Left ventricle myocardium inferior (tissue), 1 donor: ENCODE data around the gene ERRFI1. TPM values are rescaled to one million over a fixed set of nuclear protein-coding genes. Genes with fewer than 3 reads are reported as not detected.

Experiments used
- DNase-seq: peaks from one replicate; pipeline ENCODE4 v3.0.0-alpha.2; 2020
- H3K27ac ChIP-seq: fragments of 200-600 bp; replicated peaks from 2 replicates; pipeline ENCODE4 v1.8.0; 2021
- H3K27me3 ChIP-seq: fragments of 200-600 bp; 2 replicates; pipeline ENCODE4 v1.8.0; 2021; ENCODE audit warnings: low read depth
- H3K36me3 ChIP-seq: fragments of 200-600 bp; 2 replicates; pipeline ENCODE4 v1.8.0; 2021
- H3K4me1 ChIP-seq: fragments of 200-600 bp; 2 replicates; pipeline ENCODE4 v1.8.0; 2021
- H3K4me3 ChIP-seq: fragments of 200-600 bp; 2 replicates; pipeline ENCODE4 v1.8.0; 2021; ENCODE audit warnings: mild to moderate bottlenecking, moderate library complexity
- H3K9me3 ChIP-seq: fragments of 200-600 bp; replicated peaks from 2 replicates; pipeline ENCODE4 v1.8.0; 2021
- CTCF ChIP-seq: fragments of 200-600 bp; IDR thresholded peaks from 2 replicates; pipeline ENCODE4 v1.8.0; 2021; ENCODE audit warnings: antibody characterized with exemption, mild to moderate bottlenecking, borderline replicate concordance
- intact Hi-C: fragments of 100-400 bp; cut with micrococcal nuclease; formaldehyde crosslinking; loops from one replicate; pipeline ENCODE4 v1.11.0; 2022
- total RNA-seq: library from RNA; stranded (reverse); fragmentation: NEBNext Ultra II Directional; extraction: Animal tissue kit (Norgen Biotek cat#: 25700); gene quantifications from one replicate; pipeline ENCODE4 v1.2.1, GENCODE V29; 2021
- donor health status: DM: no; HTN: yes; CAD: no; lungs with severe emphysema.

Gene ERRFI1
- total RNA-seq, 1 donor from 2014 or later, result 10.8 TPM

- TF ChIP-seq CTCF, result no peak
- no peaks in the 10 kb centered on the region for H3K4me1 ChIP-seq
Observed at GRCh38 chr1:8040586-8040985, 14.5 kb upstream of the ERRFI1 start.

GRCh38 chr1:8039071-8039470 lies 13.0 kb upstream of the ERRFI1 start:
- Histone ChIP-seq H3K4me1 (no peaks in the 10 kb centered on the region), H3K4me3 (no peak overlapping the region), H3K36me3 (no peaks in the 10 kb centered on the region), H3K9me3 (peaks cover 25% of the 10 kb centered on the region), H3K27me3 (no peaks in the 10 kb centered on the region), H3K27ac (no peak overlapping the region)
- DNase-seq, result no peak
- TF ChIP-seq CTCF, result no peak
- intact Hi-C loops, result loop anchor here (10.0 kb wide), 1 partner anchor 186 kb away; no protein-coding TSS in a partner anchor

More at GRCh38 chr1:8040586-8040985, 14.5 kb upstream of the ERRFI1 start:
- Histone ChIP-seq H3K4me3 (no peak overlapping the region), H3K27ac (peak overlapping the region; percentile 67), H3K9me3 (peaks cover 25% of the 10 kb centered on the region), H3K27me3 (no peaks in the 10 kb centered on the region), H3K36me3 (no peaks in the 10 kb centered on the region)
- peak; percentile 53 for DNase-seq
- intact Hi-C loops, result no loop called here

GRCh38 chr1:8035289-8035688 lies 9.2 kb upstream of the ERRFI1 start:
- Histone ChIP-seq H3K9me3 (peaks cover under 1% of the 10 kb centered on the region), H3K36me3 (no peaks in the 10 kb centered on the region), H3K27me3 (no peaks in the 10 kb centered on the region), H3K27ac (no peak overlapping the region), H3K4me1 (peaks cover 5% of the 10 kb centered on the region), H3K4me3 (no peak overlapping the region)
- intact Hi-C loops, result loop anchor here (10.0 kb wide), 1 partner anchor 190 kb away; no protein-coding TSS in a partner anchor
- DNase-seq, result no peak
- TF ChIP-seq CTCF, result no peak

- no peak overlapping the region for H3K27ac ChIP-seq
- TF ChIP-seq CTCF, result no peak
Observed at GRCh38 chr1:8033322-8033721, 7.2 kb upstream of the ERRFI1 start.

GRCh38 chr1:8032366-8032910 lies 6.3 kb upstream of the ERRFI1 start:
- H3K9me3 ChIP-seq, result no peaks in the 10 kb centered on the region
- intact Hi-C loops, result loop anchor here (10.0 kb wide), 1 partner anchor 192 kb away; no protein-coding TSS in a partner anchor
- no peak overlapping the region for H3K4me3 ChIP-seq
- peaks cover 15% of the 10 kb centered on the region for H3K4me1 ChIP-seq
- no peak for DNase-seq
- H3K27me3 ChIP-seq, result no peaks in the 10 kb centered on the region
- H3K36me3 ChIP-seq, result no peaks in the 10 kb centered on the region
- no peak overlapping the region for H3K27ac ChIP-seq
- no peak for TF ChIP-seq CTCF

More at GRCh38 chr1:8033322-8033721, 7.2 kb upstream of the ERRFI1 start:
- intact Hi-C loops, result loop anchor here (10.0 kb wide), 1 partner anchor 191 kb away; no protein-coding TSS in a partner anchor
- Histone ChIP-seq H3K4me1 (peaks cover 6% of the 10 kb centered on the region), H3K4me3 (no peak overlapping the region), H3K36me3 (no peaks in the 10 kb centered on the region), H3K27me3 (no peaks in the 10 kb centered on the region), H3K9me3 (no peaks in the 10 kb centered on the region)
- no peak for DNase-seq
